ENCODE data around the gene TBC1D12.
"Not testable (repeated sequence)": the region's sequence is repeated elsewhere in the genome, so short reads cannot be mapped to it uniquely, and the experiment has no call there.

TBC1D12 gene

DNA sequence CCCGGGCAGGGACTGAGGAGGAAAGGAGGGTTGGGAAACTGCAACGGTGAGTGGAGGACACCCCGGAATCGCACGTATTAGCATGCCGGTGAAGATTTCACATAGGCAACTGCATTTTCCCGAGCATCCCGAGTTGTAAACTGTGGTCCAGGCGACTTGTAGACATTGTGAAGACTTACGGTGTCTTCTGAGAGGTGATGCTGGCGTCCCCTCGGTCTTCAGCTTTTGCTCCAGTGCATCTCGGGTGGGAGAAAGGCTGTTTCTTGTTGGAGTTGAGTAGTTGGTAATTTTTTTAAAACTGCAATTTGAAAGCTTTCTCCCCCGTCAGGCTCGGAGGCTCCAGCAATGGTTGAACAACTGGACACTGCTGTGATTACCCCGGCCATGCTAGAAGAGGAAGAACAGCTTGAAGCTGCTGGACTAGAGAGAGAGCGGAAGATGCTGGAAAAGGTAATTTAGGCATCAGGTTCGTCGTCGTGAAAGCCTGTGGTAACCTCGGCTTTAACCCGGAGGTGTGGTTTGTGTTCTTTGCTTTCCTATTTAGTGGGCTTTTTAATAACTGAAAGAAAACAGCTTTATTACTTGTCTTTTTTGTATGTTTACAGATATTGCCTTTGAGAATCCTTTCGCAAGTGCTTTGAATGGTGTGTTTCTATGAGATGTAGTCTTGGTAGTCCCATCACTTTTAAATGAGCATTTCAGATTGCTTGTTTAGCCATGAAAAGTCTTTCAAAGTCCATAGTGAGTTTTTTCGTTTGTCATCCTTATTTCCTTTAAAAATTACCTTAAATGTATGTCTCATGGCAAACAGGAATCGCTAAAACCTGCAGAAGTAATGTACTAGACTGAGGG, 143.9 kb downstream of the TBC1D12 start:
- DNase-seq, result no peak

- DNase-seq, result no peak
These were observed 144.5 kb downstream of the TBC1D12 start for GRCh38 chr10:94546901-94547185.

DNA sequence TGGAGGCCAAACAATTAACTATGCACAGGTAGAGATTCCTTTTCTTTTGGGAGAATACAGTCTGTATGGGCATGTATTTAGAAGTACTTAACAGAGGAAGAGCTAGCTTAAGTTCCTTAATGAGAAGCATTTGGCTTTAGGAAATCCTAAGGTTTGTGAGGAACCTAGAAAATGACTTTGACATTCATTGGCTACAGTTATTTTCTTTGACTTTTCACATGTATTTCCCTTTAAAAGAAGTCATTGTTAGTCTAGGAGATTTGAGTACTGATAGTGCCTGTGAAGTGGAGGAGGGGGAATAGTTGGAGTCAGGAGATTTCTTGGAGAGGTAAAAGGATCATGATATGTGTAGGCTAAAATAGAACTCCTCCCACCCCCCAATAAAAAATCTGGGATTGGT, 146.9 kb downstream of the TBC1D12 start:
- no peak for DNase-seq

DNA sequence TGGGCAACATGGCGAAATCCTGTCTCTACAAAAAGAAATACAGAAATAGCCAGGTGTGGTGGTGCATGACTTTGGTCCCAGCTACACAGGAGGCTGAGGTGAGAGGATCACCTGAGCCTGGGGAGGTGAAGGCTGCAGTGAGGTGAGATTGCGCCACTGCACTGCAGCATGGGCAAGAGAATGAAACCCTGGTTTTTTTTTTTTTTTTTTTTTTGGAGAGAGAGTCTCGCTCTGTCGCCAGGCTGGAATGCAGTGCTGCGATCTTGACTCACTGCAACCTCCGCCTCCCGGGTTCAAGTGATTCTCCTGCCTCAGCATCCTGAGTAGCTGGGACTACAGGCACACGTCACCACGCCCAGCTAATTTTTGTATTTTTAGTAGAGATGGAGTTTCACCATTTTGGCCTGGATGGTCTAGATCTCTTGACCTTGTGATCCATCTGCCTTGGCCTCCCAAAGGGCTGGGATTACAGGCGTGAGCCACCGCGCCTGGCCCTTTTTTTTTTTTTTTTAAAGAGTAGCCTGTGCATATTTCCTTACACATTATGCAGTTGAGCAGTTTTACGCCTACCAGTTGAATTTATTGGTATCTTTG, 165.5 kb downstream of the TBC1D12 start:
- DNase-seq, result not testable (repeated sequence)

DNA sequence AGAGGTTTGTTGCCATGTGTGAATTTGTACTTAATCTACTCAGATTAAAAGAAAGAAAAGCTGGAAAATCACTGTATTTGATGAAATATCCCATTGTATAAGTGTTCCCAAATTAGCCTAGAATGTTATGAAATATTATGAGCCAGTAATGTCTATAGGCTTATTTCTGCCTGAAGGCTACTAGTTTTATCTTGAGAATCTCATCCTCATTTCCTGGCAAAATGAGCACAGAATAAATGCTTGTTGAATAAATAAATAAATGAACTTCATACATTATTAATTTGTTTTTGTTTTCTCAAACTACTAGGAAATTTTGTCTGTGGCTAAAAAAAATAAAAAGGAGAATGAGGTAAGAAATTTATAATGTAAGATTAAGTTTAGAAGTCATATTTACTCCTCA, 168.7 kb downstream of the TBC1D12 start:
- no peak for DNase-seq

DNA sequence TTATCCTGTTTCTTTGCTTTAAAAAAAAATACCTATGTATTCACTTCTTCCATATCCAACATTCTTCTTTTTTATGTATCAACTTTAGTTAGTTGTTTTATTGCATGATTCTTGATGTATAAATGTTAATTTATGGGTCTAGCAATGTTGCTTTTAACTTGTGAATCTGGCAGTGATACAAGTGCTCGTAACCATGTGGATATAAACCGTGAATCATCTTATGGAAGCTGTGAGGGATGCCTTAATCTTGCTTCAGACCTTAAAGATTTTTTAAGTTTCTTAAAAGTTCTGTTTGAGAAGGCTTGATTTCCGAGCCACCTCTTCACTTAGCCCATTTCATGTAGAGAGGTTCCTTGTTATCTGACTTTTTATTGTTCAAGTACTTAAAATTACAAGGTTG, 169.2 kb downstream of the TBC1D12 start:
- no peak for DNase-seq

DNA sequence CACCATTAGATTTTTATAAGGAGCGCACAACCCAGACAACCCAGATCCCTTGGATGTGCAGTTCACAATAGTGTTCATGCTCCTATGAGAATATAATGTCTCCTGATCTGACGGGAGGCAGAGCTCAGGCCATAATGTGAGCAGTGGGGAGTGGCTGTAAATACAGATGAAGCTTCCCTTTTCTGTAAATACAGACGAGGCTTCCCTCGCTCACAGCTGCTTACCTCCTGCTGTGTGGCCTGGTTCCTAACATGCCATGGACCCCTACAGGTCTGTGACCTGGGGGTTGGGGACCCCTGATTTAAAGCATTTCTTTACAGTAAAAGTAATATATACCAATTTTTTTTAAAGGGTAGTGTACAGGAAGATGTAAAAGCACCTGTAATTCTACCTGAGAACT, 176.4 kb downstream of the TBC1D12 start:
- DNase-seq, result no peak

- no peak for DNase-seq
These were observed 180.8 kb downstream of the TBC1D12 start for GRCh38 chr10:94583124-94583523.
